Kidney tubule cell (primary cell): ENCODE results near the gene NFAT5.
"Not testable (repeated sequence)": the region's sequence is repeated elsewhere in the genome, so short reads cannot be mapped to it uniquely, and the experiment has no call there.

Experiments
- DNase-seq: peaks from one replicate; pipeline ENCODE4 v3.0.0-alpha.2; 2018; ENCODE audit warnings: low spot score

The NFAT5 gene

GRCh38 chr16:69555437-69555836 is 10.3 kb upstream of the NFAT5 start:
- no peak for DNase-seq

- DNase-seq, result no peak
Measured at GRCh38 chr16:69555867-69556266, 9.9 kb upstream of the NFAT5 start.

- DNase-seq, result no peak
Measured at GRCh38 chr16:69559164-69559563, 6.6 kb upstream of the NFAT5 start.

- not testable (repeated sequence) for DNase-seq
Measured at GRCh38 chr16:69561367-69561766, 4.4 kb upstream of the NFAT5 start.

- no peak for DNase-seq
Measured at GRCh38 chr16:69561901-69562300, 3.9 kb upstream of the NFAT5 start.

GRCh38 chr16:69562813-69563212 is 3.0 kb upstream of the NFAT5 start:
- DNase-seq, result no peak

- peak; percentile 53 for DNase-seq
Measured at GRCh38 chr16:69563605-69564580, 1.9 kb upstream of the NFAT5 start.

- peak; percentile 22 for DNase-seq
Measured at GRCh38 chr16:69564845-69565670, 708 bp upstream of the NFAT5 start.

- peak; percentile 70 for DNase-seq
Measured at GRCh38 chr16:69566240-69566980, 644 bp downstream of the NFAT5 start.

- DNase-seq, result peak; percentile 78
Measured at GRCh38 chr16:69566981-69567680, 1.4 kb downstream of the NFAT5 start.

- DNase-seq, result no peak
Measured at GRCh38 chr16:69568676-69569075, 2.9 kb downstream of the NFAT5 start.

GRCh38 chr16:69578771-69579170 is 13.0 kb downstream of the NFAT5 start:
- not testable (repeated sequence) for DNase-seq

GRCh38 chr16:69579783-69580481 is 14.2 kb downstream of the NFAT5 start:
- DNase-seq, result no peak

- no peak for DNase-seq
Measured at GRCh38 chr16:69581297-69581696, 15.5 kb downstream of the NFAT5 start.

- DNase-seq, result not testable (repeated sequence)
Measured at GRCh38 chr16:69584493-69584892, 18.7 kb downstream of the NFAT5 start.

GRCh38 chr16:69589434-69590269 is 23.9 kb downstream of the NFAT5 start:
- no peak for DNase-seq

GRCh38 chr16:69590590-69590989 is 24.8 kb downstream of the NFAT5 start:
- DNase-seq, result no peak

GRCh38 chr16:69593751-69594255 is 28.0 kb downstream of the NFAT5 start:
- peak; percentile 22 for DNase-seq
